Stimulated activated CD4-positive, alpha-beta T cell treated with anti-CD3 and anti-CD28 coated beads, Interleukin-15, amount 100 ng/mL, for 1 hour (primary cell): ENCODE results near the gene TBCEL.
"Not testable (repeated sequence)": the region's sequence is repeated elsewhere in the genome, so short reads cannot be mapped to it uniquely, and the experiment has no call there.

Experiments
- DNase-seq, 2 donors: peaks; one replicate each; pipeline ENCODE4 v3.0.0-alpha.2; 2020; ENCODE audit warnings: low read depth in 1 of 2, low spot score in 1 of 2

The TBCEL gene

GRCh38 chr11:121023848-121024751 lies at the start of gene TBCEL:
TBCEL (plus strand) TSS chr11:121024102; CDS start chr11:121045691, 21,589 bp downstream.
- DNase-seq: peak; percentile 52 to 71

- DNase-seq: no peak
Measured at GRCh38 chr11:120974466-120974865, 49.4 kb upstream of the TBCEL start.

GRCh38 chr11:120974965-120975364 lies 48.9 kb upstream of the TBCEL start:
- DNase-seq: no peak

GRCh38 chr11:120977266-120978137 lies 46.4 kb upstream of the TBCEL start:
- no peak for DNase-seq

GRCh38 chr11:120978701-120979100 lies 45.2 kb upstream of the TBCEL start:
- no peak for DNase-seq

GRCh38 chr11:120985718-120986569 lies 38.0 kb upstream of the TBCEL start:
- DNase-seq: peak; percentile 2 to 5

- DNase-seq: no peak
Measured at GRCh38 chr11:120988603-120989002, 35.3 kb upstream of the TBCEL start.

GRCh38 chr11:120991830-120992686 lies 31.8 kb upstream of the TBCEL start:
- no peak for DNase-seq

- no peak for DNase-seq
Measured at GRCh38 chr11:120994091-120994859, 29.6 kb upstream of the TBCEL start.

GRCh38 chr11:120995184-120995583 lies 28.7 kb upstream of the TBCEL start:
- DNase-seq: no peak

- no peak for DNase-seq
Measured at GRCh38 chr11:120996973-120997372, 26.9 kb upstream of the TBCEL start.

- no peak for DNase-seq
Measured at GRCh38 chr11:120998581-120998980, 25.3 kb upstream of the TBCEL start.

GRCh38 chr11:121004206-121004840 lies 19.6 kb upstream of the TBCEL start:
- no peak for DNase-seq

GRCh38 chr11:121006922-121007321 lies 17.0 kb upstream of the TBCEL start:
- no peak for DNase-seq

GRCh38 chr11:121008551-121008950 lies 15.4 kb upstream of the TBCEL start:
- no peak for DNase-seq

GRCh38 chr11:121012091-121012490 lies 11.8 kb upstream of the TBCEL start:
- DNase-seq: no peak

GRCh38 chr11:121018746-121019145 lies 5.2 kb upstream of the TBCEL start:
- no peak for DNase-seq

- DNase-seq: not testable (repeated sequence)
Measured at GRCh38 chr11:121021718-121022117, 2.2 kb upstream of the TBCEL start.

- DNase-seq: no peak
Measured at GRCh38 chr11:121024989-121025388, 1.1 kb downstream of the TBCEL start.
